ENCODE results near the gene CASP10. TPM values are rescaled to one million over a fixed set of nuclear protein-coding genes. Genes with fewer than 3 reads are reported as not detected.

CASP10 gene
- total and polyA plus RNA-seq, 2 of the 13 experiments (the other 11 are each of a cell fraction or from before 2014, with no cell fraction given) = 22.2 to 23.8 TPM

- TF ChIP-seq KLF9 (CRISPR knock-in tag; IDR thresholded peaks at IDR 0.05; ENCODE audit: low read depth) (no peak), FOSL2 (CRISPR knock-in tag; IDR thresholded peaks at IDR 0.05) (peak; percentile 92), RERE (CRISPR knock-in tag; IDR thresholded peaks at IDR 0.05; ENCODE audit: low read depth) (no peak; the same call in 1 of the 2 replicates), FLYWCH1 (CRISPR knock-in tag; IDR thresholded peaks at IDR 0.05) (no peak), CBX5 (CRISPR knock-in tag; IDR thresholded peaks at IDR 0.05; ENCODE audit: borderline replicate concordance) (no peak), ZNF230 (CRISPR knock-in tag; IDR thresholded peaks at IDR 0.05) (no peak), IKZF5 (CRISPR knock-in tag; IDR thresholded peaks at IDR 0.05) (peak; percentile 62; the same call in 1 of the 2 replicates), TFDP2 (CRISPR knock-in tag; IDR thresholded peaks at IDR 0.05) (0 out of 2 replicates have a peak, but pooled peaks have one; percentile 40), RXRB (CRISPR knock-in tag; IDR thresholded peaks at IDR 0.05; ENCODE audit: borderline replicate concordance) (peak; percentile 86), ZNF180 (CRISPR knock-in tag; IDR thresholded peaks at IDR 0.05; ENCODE audit: borderline replicate concordance, low read depth) (no peak), RFX3 (CRISPR knock-in tag; IDR thresholded peaks at IDR 0.05) (peak; percentile 49; the same call in 1 of the 2 replicates), ZBTB37 (CRISPR knock-in tag; IDR thresholded peaks at IDR 0.05) (no peak), ZBTB43 (CRISPR knock-in tag; conservative IDR thresholded peaks at IDR 0.05) (no peak), TRIM24 (CRISPR knock-in tag; IDR thresholded peaks at IDR 0.05) (peak; percentile 36; the same call in 1 of the 2 replicates), GATAD2A (CRISPR knock-in tag; IDR thresholded peaks at IDR 0.05) (peak; percentile 96), KDM1A (CRISPR knock-in tag; IDR thresholded peaks at IDR 0.05) (peak; percentile 68; the same call in 1 of the 2 replicates), RARG (CRISPR knock-in tag; IDR thresholded peaks at IDR 0.05; ENCODE audit: low read depth) (no peak), ZFY (CRISPR knock-in tag; IDR thresholded peaks at IDR 0.05) (no peak), ZMAT5 (CRISPR knock-in tag; IDR thresholded peaks at IDR 0.05; ENCODE audit: borderline replicate concordance, low read depth) (no peak)
Observed at GRCh38 chr2:201149064-201149820, 33.7 kb upstream of the CASP10 start (continued).

Measured in HepG2 (cell line).